SU-DHL-6 (cell line): Measurements from ENCODE around the gene ENTREP3.

Experiments
- H2AFZ ChIP-seq: fragments of 200-600 bp; sonication (generic); 2 replicates; pipeline ENCODE4 v1.6.1; 2014; ENCODE audit warnings: low read depth, mild to moderate bottlenecking, moderate library complexity, mixed read lengths, antibody characterized with exemption, low read length; ENCODE audit not compliant: severe bottlenecking
- H3F3A ChIP-seq: fragments of 200-600 bp; shearing (Covaris generic); 2 replicates; pipeline ENCODE4 v1.6.0; 2016; ENCODE audit warnings: antibody characterized with exemption, mild to moderate bottlenecking; ENCODE audit not compliant: insufficient read depth
- H3K27ac ChIP-seq: fragments of 200-600 bp; sonication (generic); 2 replicates; pipeline ENCODE4 v1.5.1; 2016; ENCODE audit warnings: low read depth, mild to moderate bottlenecking, low read length, moderate library complexity, mixed read lengths
- H3K27me3 ChIP-seq: fragments of 200-600 bp; sonication (generic), shearing (Covaris generic); 2 replicates; pipeline ENCODE4 v1.6.0; 2014; ENCODE audit warnings: mild to moderate bottlenecking, low read length
- H3K36me3 ChIP-seq: fragments of 200-600 bp; sonication (generic); 2 replicates; pipeline ENCODE4 v1.6.1; 2014; ENCODE audit warnings: mild to moderate bottlenecking, low read length, mixed read lengths
- H3K4me2 ChIP-seq: fragments of 300-600, 200-600 bp; shearing (Covaris generic), sonication (generic); 2 replicates; pipeline ENCODE4 v1.6.0; 2014; ENCODE audit warnings: low read length, low read depth, mild to moderate bottlenecking; ENCODE audit not compliant: poor library complexity, severe bottlenecking
- H3K4me3 ChIP-seq: fragments of 200-600 bp; sonication (generic); 2 replicates; pipeline ENCODE4 v1.5.1; 2014; ENCODE audit warnings: antibody characterized with exemption, low read length, mild to moderate bottlenecking, mixed read lengths; ENCODE audit not compliant: insufficient read depth, poor library complexity, severe bottlenecking
- H3K79me2 ChIP-seq: fragments of 200-600 bp; sonication (generic); 2 replicates; pipeline ENCODE4 v1.6.1; 2014; ENCODE audit warnings: mild to moderate bottlenecking, low read length, moderate library complexity; ENCODE audit not compliant: insufficient read depth
- H3K9ac ChIP-seq: fragments of 200-600 bp; sonication (generic); 2 replicates; pipeline ENCODE4 v1.7.0; 2014; ENCODE audit warnings: mild to moderate bottlenecking, low read length
- H3K9me2 ChIP-seq: fragments of 200-600 bp; sonication (generic); replicated peaks from 2 replicates; pipeline ENCODE4 v1.6.1; 2014; ENCODE audit warnings: low read length; ENCODE audit not compliant: insufficient read depth
- H3K9me3 ChIP-seq: fragments of 200-600 bp; sonication (generic); 2 replicates; pipeline ENCODE4 v1.6.1; 2014; ENCODE audit warnings: low read length, mixed read lengths; ENCODE audit not compliant: insufficient read depth
- H4K20me1 ChIP-seq: fragments of 200-600 bp; sonication (generic); 2 replicates; pipeline ENCODE4 v1.6.1; 2014; ENCODE audit warnings: low read depth, mild to moderate bottlenecking, antibody characterized with exemption, low read length, moderate library complexity, mixed read lengths
- CTCF ChIP-seq: fragments of 200-600 bp; sonication (generic); IDR thresholded peaks from one replicate; pipeline ENCODE4 v1.5.1; 2017; ENCODE audit warnings: antibody characterized with exemption, mild to moderate bottlenecking, low read length, moderate library complexity; ENCODE audit not compliant: insufficient read depth, poor library complexity, severe bottlenecking
- EZH2phosphoT487 ChIP-seq: fragments of 200-600 bp; sonication (generic), shearing (Covaris generic); conservative IDR thresholded peaks from 2 replicates; pipeline ENCODE4 v1.6.1; 2018; ENCODE audit warnings: mild to moderate bottlenecking, antibody characterized with exemption, low read length, moderate library complexity, mixed read lengths

The ENTREP3 gene

GRCh38 chr1:155200920-155201319, 54.4 kb downstream of the ENTREP3 start:
- no peaks in the 10 kb centered on the region for H3K9me2 ChIP-seq
- H3K9ac ChIP-seq: no peak overlapping the region
- no peak overlapping the region for H2AFZ ChIP-seq
- TF ChIP-seq CTCF (no peak), EZH2phosphoT487 (no peak)
- H3K36me3 ChIP-seq: no peaks in the 10 kb centered on the region
- H3K27ac ChIP-seq: no peak overlapping the region
- no peaks in the 10 kb centered on the region for H3F3A ChIP-seq
- no peaks in the 10 kb centered on the region for H3K9me3 ChIP-seq
- no peaks in the 10 kb centered on the region for H4K20me1 ChIP-seq
- no peak overlapping the region for H3K4me2 ChIP-seq
- no peaks in the 10 kb centered on the region for H3K27me3 ChIP-seq
- no peak overlapping the region for H3K4me3 ChIP-seq
- no peaks in the 10 kb centered on the region for H3K79me2 ChIP-seq

GRCh38 chr1:155199792-155200191, 55.5 kb downstream of the ENTREP3 start:
- H4K20me1 ChIP-seq: no peaks in the 10 kb centered on the region
- no peaks in the 10 kb centered on the region for H3K79me2 ChIP-seq
- H3K4me2 ChIP-seq: no peak overlapping the region
- H3K9ac ChIP-seq: no peak overlapping the region
- no peak overlapping the region for H3K27ac ChIP-seq
- no peaks in the 10 kb centered on the region for H3K9me2 ChIP-seq
- no peaks in the 10 kb centered on the region for H3K27me3 ChIP-seq
- no peaks in the 10 kb centered on the region for H3K36me3 ChIP-seq
- no peak overlapping the region for H2AFZ ChIP-seq
- no peaks in the 10 kb centered on the region for H3F3A ChIP-seq
- no peak overlapping the region for H3K4me3 ChIP-seq
- TF ChIP-seq CTCF (no peak), EZH2phosphoT487 (no peak)
- H3K9me3 ChIP-seq: no peaks in the 10 kb centered on the region

GRCh38 chr1:155198547-155198906, 56.8 kb downstream of the ENTREP3 start:
- TF ChIP-seq EZH2phosphoT487 (no peak), CTCF (no peak)
- no peaks in the 10 kb centered on the region for H3K9me3 ChIP-seq
- no peak overlapping the region for H3K27ac ChIP-seq
- no peak overlapping the region for H3K4me2 ChIP-seq
- no peaks in the 10 kb centered on the region for H3K27me3 ChIP-seq
- H3K79me2 ChIP-seq: no peaks in the 10 kb centered on the region
- H3K9me2 ChIP-seq: no peaks in the 10 kb centered on the region
- no peaks in the 10 kb centered on the region for H4K20me1 ChIP-seq
- H3F3A ChIP-seq: no peaks in the 10 kb centered on the region
- H3K4me3 ChIP-seq: no peak overlapping the region
- H3K36me3 ChIP-seq: no peaks in the 10 kb centered on the region
- no peak overlapping the region for H2AFZ ChIP-seq
- H3K9ac ChIP-seq: no peak overlapping the region
